GM12878 (cell line): ENCODE measurements around the gene DIAPH1. TPM values are rescaled to one million over a fixed set of nuclear protein-coding genes. Genes with fewer than 3 reads are reported as not detected.

ENCODE experiments used
- ATAC-seq: fragments of 200-7000 bp; cut with Tn5 transposase; 3 replicates; pipeline ENCODE4 v1.9.1; 2020; ENCODE audit warnings: mild to moderate bottlenecking, moderate library complexity
- BruUV-seq: library from RNA; stranded (reverse); fragments of 400-500 nt; replicated peaks from 2 replicates; lab custom pipeline; 2021; lab: Mats Ljungman, UMichigan
- CTCF ChIA-PET: fragments of 300-600 bp; sonication (Branson Sonifier 250); formaldehyde crosslinking; extraction: SDS; loops from one replicate; lab custom pipeline; 2021; ENCODE audit warnings: inconsistent platforms; lab: Yijun Ruan, JAX
- POLR2A ChIA-PET: fragments of 350-600 bp; formaldehyde crosslinking; extraction: SDS; loops from one replicate; lab custom pipeline; 2021; ENCODE audit warnings: inconsistent platforms; lab: Charles Lee
- RAD21 ChIA-PET: fragments of 300-600 bp; sonication (Branson Sonifier 250); formaldehyde crosslinking; loops from one replicate; lab custom pipeline; 2023; ENCODE audit warnings: antibody characterized with exemption; ENCODE audit not compliant: unreplicated experiment; lab: Charles Lee
- SMC1A ChIA-PET: fragments of 300-600 bp; sonication (Branson Sonifier 250); formaldehyde crosslinking; loops from one replicate; lab custom pipeline; 2023; ENCODE audit not compliant: unreplicated experiment, uncharacterized antibody; lab: Charles Lee
- DNase-seq: peaks from one replicate; pipeline ENCODE4 v3.0.0-alpha.2; 2011; ENCODE audit warnings: low read depth, low spot score
- FAIRE-seq: peaks from 3 replicates; lab custom pipeline; 2011; peaks lifted over from hg19 to GRCh38; lab: Jason Lieb, UNC
- H2AFZ ChIP-seq: 2 replicates; pipeline ENCODE4 v1.6.0; 2011; ENCODE audit warnings: low read depth, low read length, control low read depth; ENCODE audit not compliant: control insufficient read depth
- H3K27ac ChIP-seq: 2 replicates; pipeline ENCODE4 v1.5.1; 2011; ENCODE audit warnings: control low read depth; ENCODE audit not compliant: control insufficient read depth, insufficient read depth
- H3K27me3 ChIP-seq, 2 experiments: replicated peaks in 1 of 2; 2 replicates each; pipeline versions ENCODE4 v1.6.0 to v1.6.1; 2011; ENCODE audit warnings: low read length in 1 of 2; ENCODE audit not compliant: control insufficient read depth in 2 of 2, insufficient read depth in 2 of 2
- H3K36me3 ChIP-seq, 2 experiments: 2 replicates each; pipeline ENCODE4 v1.5.1; 2011; ENCODE audit warnings: low read length in 1 of 2; ENCODE audit not compliant: control insufficient read depth in 2 of 2, insufficient read depth in 2 of 2
- H3K4me1 ChIP-seq: 2 replicates; pipeline ENCODE4 v1.6.1; 2011; ENCODE audit warnings: mild to moderate bottlenecking, low read length, moderate library complexity, mixed read lengths; ENCODE audit not compliant: control insufficient read depth, insufficient read depth
- H3K4me2 ChIP-seq: 2 replicates; pipeline ENCODE4 v1.6.0; 2011; ENCODE audit warnings: control low read depth; ENCODE audit not compliant: control insufficient read depth, insufficient read depth
- H3K4me3 ChIP-seq: fragments of 200-600 bp; sonication (generic); 2 replicates; pipeline ENCODE4 v1.5.1; 2016
- H3K79me2 ChIP-seq: 2 replicates; pipeline ENCODE4 v1.6.0; 2011; ENCODE audit warnings: low read length; ENCODE audit not compliant: control insufficient read depth, insufficient read depth
- H3K9ac ChIP-seq: 2 replicates; pipeline ENCODE4 v1.8.0; 2011; ENCODE audit warnings: low read length, control low read depth, mixed read lengths; ENCODE audit not compliant: control insufficient read depth, insufficient read depth
- H3K9me3 ChIP-seq: replicated peaks from 3 replicates; pipeline ENCODE4 v1.5.1; 2011; ENCODE audit warnings: mild to moderate bottlenecking, low read length; ENCODE audit not compliant: control insufficient read depth, insufficient read depth
- H4K20me1 ChIP-seq: 2 replicates; pipeline ENCODE4 v1.6.0; 2011; ENCODE audit not compliant: control insufficient read depth, insufficient read depth
- CREM ChIP-seq: IDR thresholded peaks from 2 replicates; pipeline ENCODE4 v1.6.1; 2014; ENCODE audit warnings: antibody characterized with exemption, low read depth
- DPF2 ChIP-seq: fragments of 450-650 bp; IDR thresholded peaks from 2 replicates; pipeline ENCODE4 v1.6.1; 2017; ENCODE audit warnings: mild to moderate bottlenecking
- HDAC6 ChIP-seq: fragments of 200-600 bp; sonication (generic); IDR thresholded peaks from one replicate; pipeline ENCODE4 v1.8.0; 2017; ENCODE audit warnings: antibody characterized with exemption; ENCODE audit not compliant: unreplicated experiment
- KAT2A ChIP-seq: conservative IDR thresholded peaks from 2 replicates; pipeline ENCODE4 v1.6.1; 2011; ENCODE audit warnings: low read depth, low read length; ENCODE audit not compliant: control insufficient read depth
- KDM1A ChIP-seq: fragments of 200-600 bp; sonication (generic); IDR thresholded peaks from 2 replicates; pipeline ENCODE4 v1.6.1; 2016; ENCODE audit warnings: borderline replicate concordance
- KLF5 ChIP-seq: fragments of 450-650 bp; IDR thresholded peaks from 2 replicates; pipeline ENCODE4 v1.6.1; 2014; ENCODE audit warnings: mild to moderate bottlenecking; ENCODE audit not compliant: partially characterized antibody
- MEF2B ChIP-seq: fragments of 450-650 bp; IDR thresholded peaks from 2 replicates; pipeline ENCODE4 v1.6.1; 2018; ENCODE audit warnings: mild to moderate bottlenecking, moderate library complexity; ENCODE audit not compliant: partially characterized antibody, poor library complexity, severe bottlenecking
- MTA2 ChIP-seq: fragments of 450-650 bp; IDR thresholded peaks from 2 replicates; pipeline ENCODE4 v1.6.1; 2016; ENCODE audit warnings: low read depth, mild to moderate bottlenecking, moderate library complexity
- NBN ChIP-seq: fragments of 450-650 bp; IDR thresholded peaks from 2 replicates; pipeline ENCODE4 v1.6.1; 2016
- NRF1 ChIP-seq: conservative IDR thresholded peaks from 2 replicates; pipeline ENCODE4 v1.6.1; 2011; ENCODE audit warnings: mild to moderate bottlenecking, low read depth, low read length, improper control_type of control experiment
- RAD51 ChIP-seq: fragments of 450-650 bp; IDR thresholded peaks from 2 replicates; pipeline ENCODE4 v1.6.1; 2016; ENCODE audit warnings: moderate library complexity, mild to moderate bottlenecking, inconsistent platforms
- RBBP5 ChIP-seq: fragments of 200-600 bp; sonication (generic); conservative IDR thresholded peaks from 2 replicates; pipeline ENCODE4 v1.6.1; 2016
- RELA ChIP-seq: fragments of 450-650 bp; IDR thresholded peaks from 2 replicates; pipeline ENCODE4 v1.8.0; 2014; ENCODE audit warnings: borderline replicate concordance; ENCODE audit not compliant: partially characterized antibody
- SMAD1 ChIP-seq: fragments of 450-650 bp; IDR thresholded peaks from 2 replicates; pipeline ENCODE4 v1.6.1; 2018; ENCODE audit warnings: mild to moderate bottlenecking, low read depth; ENCODE audit not compliant: partially characterized antibody
- SMAD5 ChIP-seq: IDR thresholded peaks from 2 replicates; pipeline ENCODE4 v1.6.1; 2016; ENCODE audit warnings: antibody characterized with exemption, low read depth
- SUZ12 ChIP-seq: fragments of 200-600 bp; sonication (generic); IDR thresholded peaks from one replicate; pipeline ENCODE4 v1.6.1; 2018; ENCODE audit warnings: antibody characterized with exemption, mild to moderate bottlenecking; ENCODE audit not compliant: unreplicated experiment
- ZNF207 ChIP-seq: fragments of 450-650 bp; IDR thresholded peaks from 2 replicates; pipeline ENCODE4 v1.6.1; 2014; ENCODE audit warnings: antibody characterized with exemption, mild to moderate bottlenecking, borderline replicate concordance
- WGBS: methylation state at CpG from one replicate; pipeline ENCODE4 v1.1.6; 2016; ENCODE audit warnings: low lambda C conversion rate; ENCODE audit not compliant: insufficient replicate concordance, insufficient coverage; ENCODE audit errors: missing lambda C conversion rate; 5-methylcytosine and 5-hydroxymethylcytosine counted together
- in situ Hi-C: fragments of 300-500 bp; cut with MboI; formaldehyde crosslinking; loops from 9 replicates; pipeline ENCODE4 v1.14.3; 2018; ENCODE audit warnings: mixed read lengths
- intact Hi-C: fragments of 100-400 bp; cut with micrococcal nuclease; formaldehyde crosslinking; loops from one replicate; pipeline ENCODE4 v1.14.2; 2022; ENCODE audit not compliant: unreplicated experiment
- polyA plus RNA-seq, 11 experiments: library from polyadenylated mRNA; depleted of rRNA in 4 of 11; unstranded in 6 of 11; stranded (reverse) in 5 of 11; fragments of >200 nt; fragmentation: Nextera tagmentation in 4 of 11; fragmentation: Illumina TruSeq in 1 of 11; extraction: Ambion mirVana in 4 of 11; extraction: Trizol in 1 of 11; gene quantifications; 1 replicate in 1 of 11; 2 replicates in 10 of 11; pipeline versions ENCODE4 v1.2.1 to v1.2.3, GENCODE V29; 2011 to 2016; ENCODE audit warnings: inconsistent platforms in 2 of 11, missing spikeins in 2 of 11, low read depth in 1 of 11
- total RNA-seq, 4 experiments: library from RNA; depleted of rRNA in 3 of 4; stranded (reverse); fragments of >200 nt in 3 of 4; fragmentation: Illumina TruSeq in 1 of 4; extraction: Trizol in 1 of 4; gene quantifications; 2 replicates each; pipeline versions ENCODE4 v1.2.1 to v1.2.3, GENCODE V29; 2013 to 2021
- TF ChIP-seq, protein P1 (sequence below): fragments of 450-650 bp; IDR thresholded peaks from 2 replicates; pipeline ENCODE4 v1.6.1; 2014; ENCODE audit warnings: mild to moderate bottlenecking
- TF ChIP-seq, protein P2 (sequence below): IDR thresholded peaks from 2 replicates; pipeline ENCODE4 v1.6.1; 2012; ENCODE audit warnings: low read length, inconsistent platforms
- TF ChIP-seq, protein P3 (sequence below), 3 experiments: IDR thresholded peaks in 2 of 3; conservative IDR thresholded peaks in 1 of 3; 2 replicates each; pipeline ENCODE4 v1.5.1; 2011; ENCODE audit warnings: low read depth in 3 of 3, low read length in 3 of 3, mild to moderate bottlenecking in 3 of 3, control low read depth in 2 of 3, moderate library complexity in 2 of 3, inconsistent platforms in 1 of 3, mixed read lengths in 1 of 3; ENCODE audit not compliant: control insufficient read depth in 2 of 3, insufficient read depth in 1 of 3; ENCODE audit errors: extremely low read depth in 1 of 3

DIAPH1 gene
- total and polyA plus RNA-seq, 10 of the 15 experiments (the other 5 are each of a cell fraction or from before 2014, with no cell fraction given): 37.8 to 168 (median 59.0) TPM

DNA sequence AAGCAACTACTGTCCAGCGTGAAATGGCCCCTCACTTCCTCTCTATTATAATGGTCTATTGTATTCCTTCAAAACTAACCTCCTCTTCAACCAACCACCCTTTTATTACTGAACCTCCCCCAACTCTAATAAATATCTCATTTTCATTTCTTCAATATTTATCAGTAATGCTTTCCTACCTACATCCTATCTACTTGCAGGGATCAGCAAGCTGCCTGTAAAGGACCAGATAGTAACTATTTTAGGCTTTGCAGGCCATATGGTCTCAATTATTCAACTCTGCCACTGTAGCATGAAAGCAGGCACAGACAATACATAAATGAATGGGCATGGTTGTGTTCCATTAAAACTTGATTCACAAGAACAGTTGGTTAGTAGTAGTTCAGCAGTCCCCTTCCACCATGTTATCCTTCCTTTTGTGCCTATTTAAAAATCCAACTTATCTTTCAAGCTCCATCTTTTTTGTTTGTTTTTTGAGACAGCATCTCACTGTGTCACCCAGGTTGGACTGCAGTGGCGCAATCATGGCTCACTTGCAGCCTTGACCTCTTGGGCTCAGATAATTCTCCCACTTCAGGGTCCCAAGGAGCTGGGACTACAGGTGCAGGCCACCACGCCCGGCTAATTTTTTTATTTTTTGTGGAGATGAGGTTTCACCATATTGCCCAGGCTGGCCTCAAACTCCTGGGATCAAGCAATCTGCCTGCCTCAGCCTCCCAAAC is 84.1 kb downstream of the DIAPH1 start:
- 99% methylated on average over 4 of the region's 4 CpGs for WGBS
- BruUV-seq: no TSS peak
- no peak overlapping the region for H3K4me2 ChIP-seq
- no peaks in the 10 kb centered on the region for H3K27me3 ChIP-seq
- no peaks in the 10 kb centered on the region for H4K20me1 ChIP-seq
- TF ChIP-seq, protein P1, sequence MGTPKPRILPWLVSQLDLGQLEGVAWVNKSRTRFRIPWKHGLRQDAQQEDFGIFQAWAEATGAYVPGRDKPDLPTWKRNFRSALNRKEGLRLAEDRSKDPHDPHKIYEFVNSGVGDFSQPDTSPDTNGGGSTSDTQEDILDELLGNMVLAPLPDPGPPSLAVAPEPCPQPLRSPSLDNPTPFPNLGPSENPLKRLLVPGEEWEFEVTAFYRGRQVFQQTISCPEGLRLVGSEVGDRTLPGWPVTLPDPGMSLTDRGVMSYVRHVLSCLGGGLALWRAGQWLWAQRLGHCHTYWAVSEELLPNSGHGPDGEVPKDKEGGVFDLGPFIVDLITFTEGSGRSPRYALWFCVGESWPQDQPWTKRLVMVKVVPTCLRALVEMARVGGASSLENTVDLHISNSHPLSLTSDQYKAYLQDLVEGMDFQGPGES: no peak
- TF ChIP-seq KLF5: no peak
- no peak for TF ChIP-seq HDAC6
- no peak for TF ChIP-seq RBBP5
- no peak for TF ChIP-seq SUZ12
- TF ChIP-seq CREM: no peak
- no peak for TF ChIP-seq SMAD1
- TF ChIP-seq, protein P2, sequence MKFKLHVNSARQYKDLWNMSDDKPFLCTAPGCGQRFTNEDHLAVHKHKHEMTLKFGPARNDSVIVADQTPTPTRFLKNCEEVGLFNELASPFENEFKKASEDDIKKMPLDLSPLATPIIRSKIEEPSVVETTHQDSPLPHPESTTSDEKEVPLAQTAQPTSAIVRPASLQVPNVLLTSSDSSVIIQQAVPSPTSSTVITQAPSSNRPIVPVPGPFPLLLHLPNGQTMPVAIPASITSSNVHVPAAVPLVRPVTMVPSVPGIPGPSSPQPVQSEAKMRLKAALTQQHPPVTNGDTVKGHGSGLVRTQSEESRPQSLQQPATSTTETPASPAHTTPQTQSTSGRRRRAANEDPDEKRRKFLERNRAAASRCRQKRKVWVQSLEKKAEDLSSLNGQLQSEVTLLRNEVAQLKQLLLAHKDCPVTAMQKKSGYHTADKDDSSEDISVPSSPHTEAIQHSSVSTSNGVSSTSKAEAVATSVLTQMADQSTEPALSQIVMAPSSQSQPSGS: no peak
- no peak for TF ChIP-seq NRF1
- TF ChIP-seq RAD51: no peak
- no peak for TF ChIP-seq KDM1A
- TF ChIP-seq, protein P3, sequence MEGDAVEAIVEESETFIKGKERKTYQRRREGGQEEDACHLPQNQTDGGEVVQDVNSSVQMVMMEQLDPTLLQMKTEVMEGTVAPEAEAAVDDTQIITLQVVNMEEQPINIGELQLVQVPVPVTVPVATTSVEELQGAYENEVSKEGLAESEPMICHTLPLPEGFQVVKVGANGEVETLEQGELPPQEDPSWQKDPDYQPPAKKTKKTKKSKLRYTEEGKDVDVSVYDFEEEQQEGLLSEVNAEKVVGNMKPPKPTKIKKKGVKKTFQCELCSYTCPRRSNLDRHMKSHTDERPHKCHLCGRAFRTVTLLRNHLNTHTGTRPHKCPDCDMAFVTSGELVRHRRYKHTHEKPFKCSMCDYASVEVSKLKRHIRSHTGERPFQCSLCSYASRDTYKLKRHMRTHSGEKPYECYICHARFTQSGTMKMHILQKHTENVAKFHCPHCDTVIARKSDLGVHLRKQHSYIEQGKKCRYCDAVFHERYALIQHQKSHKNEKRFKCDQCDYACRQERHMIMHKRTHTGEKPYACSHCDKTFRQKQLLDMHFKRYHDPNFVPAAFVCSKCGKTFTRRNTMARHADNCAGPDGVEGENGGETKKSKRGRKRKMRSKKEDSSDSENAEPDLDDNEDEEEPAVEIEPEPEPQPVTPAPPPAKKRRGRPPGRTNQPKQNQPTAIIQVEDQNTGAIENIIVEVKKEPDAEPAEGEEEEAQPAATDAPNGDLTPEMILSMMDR (IDR thresholded peaks at IDR 0.05 in 2 of 3, conservative IDR thresholded peaks at IDR 0.05 in 1 of 3; ENCODE audit: control insufficient read depth in 2 of 3, extremely low read depth in 1 of 3, insufficient read depth in 1 of 3, low read depth in 3 of 3, low read length in 3 of 3): no peak
- no peak for TF ChIP-seq RELA
- no peak for TF ChIP-seq ZNF207
- TF ChIP-seq MEF2B: no peak
- TF ChIP-seq MTA2: no peak
- TF ChIP-seq SMAD5: no peak
- TF ChIP-seq DPF2: no peak
- no peak for TF ChIP-seq NBN
- no peak for TF ChIP-seq KAT2A
- H3K9ac ChIP-seq: no peak overlapping the region
- ATAC-seq (no peak), DNase-seq (no peak), FAIRE-seq (no peak)
- POLR2A ChIA-PET: interaction anchor here (0.6 to 1.2 kb wide), 3 partner anchors 11 to 46 kb away, joined by 3 to 5 read pairs (median 5); partner anchors contain the start of gene PCDHGC5
- peaks cover 19% of the 10 kb centered on the region for H3K4me1 ChIP-seq
- H3K9me3 ChIP-seq: no peaks in the 10 kb centered on the region
- H3K36me3 ChIP-seq: peaks cover 0 to 24% of the 10 kb centered on the region in 2 experiments
- H2AFZ ChIP-seq: no peak overlapping the region
- RAD21 ChIA-PET: interaction anchor here (1.0 to 1.5 kb wide), 3 partner anchors 22 to 59 kb away, joined by 3 to 8 read pairs (median 7); partner anchors contain the start of gene PCDHGC3
- in situ Hi-C loops: no loop called here
- CTCF ChIA-PET: interaction anchor here (1.0 to 3.0 kb wide), 8 partner anchors 9 to 136 kb away, joined by 3 to 9 read pairs (median 6); partner anchors contain the start of genes PCDHGA12, PCDHGB5 and PCDHGC3
- H3K79me2 ChIP-seq: no peaks in the 10 kb centered on the region
- H3K27ac ChIP-seq: no peak overlapping the region
- SMC1A ChIA-PET: interaction anchor here (1.4 to 1.6 kb wide), 3 partner anchors 29 to 114 kb away, joined by 4 to 7 read pairs (median 5); partner anchors contain the start of gene PCDHGA11
- H3K4me3 ChIP-seq: no peak overlapping the region
- intact Hi-C loops: no loop called here
